OCI-LY7 (cell line): Measurements from ENCODE around the gene PLEKHA3. TPM values are rescaled to one million over a fixed set of nuclear protein-coding genes. Genes with fewer than 3 reads are reported as not detected.

Experiments
- Bru-seq: library from RNA; stranded (reverse); fragments of 400-500 nt; gene quantifications from one replicate; lab custom pipeline; 2021; lab: Mats Ljungman, UMichigan
- BruChase-seq, 2 experiments: library from RNA; stranded (reverse); fragments of 400-500 nt; gene quantifications; one replicate each; lab custom pipeline; 2021; lab: Mats Ljungman, UMichigan
- BruUV-seq: library from RNA; stranded (reverse); fragments of 400-500 nt; replicated peaks from 2 replicates; lab custom pipeline; 2021; lab: Mats Ljungman, UMichigan
- CTCF ChIA-PET: fragments of 300-600 bp; sonication (Branson Sonifier 250); formaldehyde crosslinking; loops from one replicate; lab custom pipeline; 2022; ENCODE audit warnings: antibody characterized with exemption; ENCODE audit not compliant: unreplicated experiment; lab: Charles Lee
- POLR2A ChIA-PET: fragments of 300-600 bp; sonication (Branson Sonifier 250); formaldehyde crosslinking; loops from one replicate; lab custom pipeline; 2022; ENCODE audit warnings: antibody characterized with exemption; lab: Charles Lee
- DNase-seq: peaks from one replicate; pipeline ENCODE4 v3.0.0-alpha.2; 2015; ENCODE audit warnings: low spot score
- H2AFZ ChIP-seq: fragments of 200-600 bp; sonication (generic), shearing (Covaris generic); 2 replicates; pipeline ENCODE4 v1.6.1; 2014; ENCODE audit warnings: mild to moderate bottlenecking, antibody characterized with exemption, low read length, moderate library complexity
- H3K27ac ChIP-seq: fragments of 200-600 bp; sonication (generic); 2 replicates; pipeline ENCODE4 v1.5.1; 2014; ENCODE audit warnings: mixed run types, low read depth, mild to moderate bottlenecking, moderate library complexity, low read length, inconsistent platforms; ENCODE audit not compliant: poor library complexity, severe bottlenecking
- H3K36me3 ChIP-seq: fragments of 200-600 bp; sonication (generic); 2 replicates; pipeline ENCODE4 v1.6.1; 2014; ENCODE audit warnings: mild to moderate bottlenecking, antibody characterized with exemption, low read length, moderate library complexity, mixed read lengths; ENCODE audit not compliant: insufficient read depth
- H3K4me1 ChIP-seq: fragments of 200-600 bp; sonication (generic); 2 replicates; pipeline ENCODE4 v1.5.1; 2014; ENCODE audit warnings: mild to moderate bottlenecking, low read length; ENCODE audit not compliant: insufficient read depth, poor library complexity, severe bottlenecking
- H3K4me2 ChIP-seq: fragments of 200-600 bp; sonication (generic); 2 replicates; pipeline ENCODE4 v1.6.1; 2014; ENCODE audit warnings: mild to moderate bottlenecking, low read length
- H3K4me3 ChIP-seq: fragments of 200-600 bp; sonication (generic); 2 replicates; pipeline ENCODE4 v1.5.1; 2014; ENCODE audit warnings: mild to moderate bottlenecking, low read depth, low read length; ENCODE audit not compliant: poor library complexity, severe bottlenecking
- H3K79me2 ChIP-seq: fragments of 200-600 bp; sonication (generic); 2 replicates; pipeline ENCODE4 v1.6.1; 2016; ENCODE audit warnings: low read depth, mild to moderate bottlenecking, low read length, moderate library complexity, mixed read lengths; ENCODE audit not compliant: insufficient read depth
- H3K9me2 ChIP-seq: fragments of 200-600 bp; sonication (generic); 2 replicates; pipeline ENCODE4 v1.6.1; 2016; ENCODE audit warnings: mild to moderate bottlenecking, low read length, mixed read lengths; ENCODE audit not compliant: insufficient read depth
- H3K9me3 ChIP-seq: fragments of 200-600 bp; sonication (generic); 2 replicates; pipeline ENCODE4 v1.6.1; 2014; ENCODE audit warnings: mild to moderate bottlenecking, mixed run types, low read length, mixed read lengths
- H4K20me1 ChIP-seq: fragments of 200-600 bp; sonication (generic); 2 replicates; pipeline ENCODE4 v1.6.1; 2014; ENCODE audit warnings: mild to moderate bottlenecking, antibody characterized with exemption, low read length, moderate library complexity, mixed read lengths; ENCODE audit not compliant: insufficient read depth
- CTCF ChIP-seq: fragments of 200-600 bp; sonication (generic); conservative IDR thresholded peaks from 2 replicates; pipeline ENCODE4 v1.5.1; 2014; ENCODE audit warnings: mild to moderate bottlenecking, antibody characterized with exemption, low read length, moderate library complexity, mixed read lengths
- EZH2phosphoT487 ChIP-seq: fragments of 200-600 bp; sonication (generic); IDR thresholded peaks from 2 replicates; pipeline ENCODE4 v1.6.1; 2018; ENCODE audit warnings: low read depth, borderline replicate concordance, mild to moderate bottlenecking, mixed run types, antibody characterized with exemption, low read length, moderate library complexity, mixed read lengths
- intact Hi-C: fragments of 100-400 bp; cut with micrococcal nuclease; formaldehyde crosslinking; loops from one replicate; pipeline ENCODE4 v1.10.0; 2022; ENCODE audit not compliant: unreplicated experiment
- long read RNA-seq: library from polyadenylated mRNA; stranded (forward); transcript quantifications from one replicate; pipeline ENCODE4 v2.0.0, GENCODE V29; 2022
- total RNA-seq, 2 experiments: library from RNA; depleted of rRNA in 1 of 2; stranded (reverse); fragments of >200 nt in 1 of 2; shearing (Covaris generic) in 1 of 2; gene quantifications; 2 replicates each; pipeline ENCODE4 v1.2.3, GENCODE V29; 2014 to 2022

PLEKHA3 gene
- total RNA-seq (2014; rRNA removed; shearing (Covaris generic)) (3.6 and 6.9 TPM in 2 replicates), total RNA-seq (2022) (19.2 and 19.5 TPM in 2 replicates), Bru-seq, nascent RNA (percentile 78 among the genes with signal in this experiment), BruChase-seq, experiment 1, labeled RNA remaining after a 6-hour chase (percentile 86 among the genes with signal in this experiment), BruChase-seq, experiment 2, labeled RNA remaining after a 2-hour chase (percentile 86 among the genes with signal in this experiment)
- long read RNA-seq, full-length matches to known transcripts: 17 of 26 reads
- long read RNA-seq, partial matches to known transcripts: 2 of 26 reads
- long read RNA-seq, other reads (novel, unspliced or antisense): 7 of 26 reads

DNA sequence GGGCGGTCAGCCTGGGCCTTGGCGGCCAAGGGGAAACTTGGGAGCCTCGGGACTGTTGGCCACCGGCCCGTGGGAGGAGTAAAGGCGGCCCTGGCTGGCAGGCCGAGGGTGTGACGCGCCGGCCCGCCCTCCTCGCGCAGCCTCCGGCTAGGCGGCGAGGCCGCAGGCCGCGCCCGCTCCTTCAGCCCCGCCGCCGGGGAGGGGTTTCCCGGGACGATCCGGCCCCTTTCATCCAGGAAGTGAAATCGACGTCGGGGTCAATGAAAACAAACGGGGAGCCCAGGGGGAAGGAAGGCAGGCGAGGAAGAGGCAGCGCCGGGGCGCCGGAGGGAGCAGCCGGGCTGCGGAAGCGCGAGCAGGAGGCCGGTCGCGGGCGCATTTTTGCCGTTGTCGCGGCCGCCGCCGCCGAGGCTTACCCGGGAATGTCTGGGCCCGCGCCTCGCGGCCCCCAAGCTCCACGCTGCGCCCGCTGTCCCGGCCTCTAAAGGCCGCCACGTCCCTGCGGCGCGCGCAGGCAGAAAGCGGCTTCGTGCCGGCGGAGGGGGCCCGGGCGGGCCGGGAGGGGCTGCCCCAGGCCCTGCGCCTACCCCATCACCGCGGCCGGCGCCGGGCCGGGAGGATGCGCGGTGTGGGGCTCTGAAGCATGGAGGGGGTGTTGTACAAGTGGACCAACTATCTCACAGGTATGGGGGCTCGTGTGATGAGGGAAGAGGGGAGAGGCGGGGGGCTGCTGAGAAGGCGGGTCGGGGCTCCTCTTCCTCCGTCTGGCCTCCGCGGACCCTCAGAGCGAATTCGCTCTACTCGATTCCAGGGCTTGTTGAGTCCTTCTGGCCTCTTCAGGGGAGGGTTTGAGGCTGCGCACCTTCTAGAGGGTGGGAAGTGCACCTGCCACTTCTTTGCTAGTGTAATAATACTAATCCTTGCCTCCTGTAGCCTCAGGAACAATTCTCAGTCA is at the start of gene PLEKHA3:
TSS of gene PLEKHA3 (plus strand) at position 231 of the 955 bp plus-strand sequence. CDS start at position 644, 413 bp downstream.
- peaks cover 20% of the 10 kb centered on the region; the same call in 1 of the 2 replicates for H4K20me1 ChIP-seq
- H3K79me2 ChIP-seq: peaks cover 58% of the 10 kb centered on the region
- peak within 1 kb of the TSS; percentile 100; the same call in 1 of the 2 replicates for H2AFZ ChIP-seq
- no peak for TF ChIP-seq CTCF
- no peak for TF ChIP-seq EZH2phosphoT487
- intact Hi-C loops: no loop called here
- H3K4me3 ChIP-seq: peak within 1 kb of the TSS; percentile 78
- H3K4me1 ChIP-seq: peaks cover 38% of the 10 kb centered on the region
- no peaks in the 10 kb centered on the region for H3K36me3 ChIP-seq
- ChIA-PET CTCF (interaction anchor here (0.6 kb wide), 1 partner anchor 30 kb away, joined by 3 read pairs; the partner anchor contains the start of genes PJVK and PRKRA), POLR2A (interaction anchor here (0.7 to 2.4 kb wide), 6 partner anchors 10 to 117 kb away, joined by 3 to 21 read pairs (median 4); partner anchors contain the start of genes PJVK and PRKRA)
- peak within 1 kb of the TSS; percentile 97 for H3K4me2 ChIP-seq
- no peaks in the 10 kb centered on the region for H3K9me3 ChIP-seq
- no peaks in the 10 kb centered on the region for H3K9me2 ChIP-seq
- H3K27ac ChIP-seq: peak within 1 kb of the TSS; percentile 86
- peak; percentile 80 for DNase-seq
- BruUV-seq: no TSS peak

GRCh38 chr2:178436662-178437061 is 43.6 kb upstream of the PLEKHA3 start:
- Histone ChIP-seq H4K20me1 (no peaks in the 10 kb centered on the region), H3K9me3 (no peaks in the 10 kb centered on the region), H3K79me2 (no peaks in the 10 kb centered on the region), H3K27ac (no peak overlapping the region), H3K9me2 (no peaks in the 10 kb centered on the region), H3K4me2 (no peak overlapping the region), H2AFZ (no peak overlapping the region), H3K36me3 (peaks cover 99% of the 10 kb centered on the region), H3K4me1 (no peaks in the 10 kb centered on the region), H3K4me3 (no peak overlapping the region)
- intact Hi-C loops: no loop called here
- ChIA-PET POLR2A (no interaction called here), CTCF (no interaction called here)
- no TSS peak for BruUV-seq
- TF ChIP-seq CTCF: no peak
- TF ChIP-seq EZH2phosphoT487: no peak
- DNase-seq: no peak
